GM18858 (cell line): Measurements from ENCODE around the gene AHSG.
"Not testable (repeated sequence)": the region's sequence is repeated elsewhere in the genome, so short reads cannot be mapped to it uniquely, and the experiment has no call there.

Experiments
- ATAC-seq: cut with Tn5 transposase; IDR thresholded peaks from one replicate; pipeline ENCODE4 v1.9.1; 2021; ENCODE audit not compliant: unreplicated experiment

The AHSG gene

GRCh38 chr3:186614597-186615483 is 2.0 kb downstream of the AHSG start:
- ATAC-seq: peak; percentile 58

DNA sequence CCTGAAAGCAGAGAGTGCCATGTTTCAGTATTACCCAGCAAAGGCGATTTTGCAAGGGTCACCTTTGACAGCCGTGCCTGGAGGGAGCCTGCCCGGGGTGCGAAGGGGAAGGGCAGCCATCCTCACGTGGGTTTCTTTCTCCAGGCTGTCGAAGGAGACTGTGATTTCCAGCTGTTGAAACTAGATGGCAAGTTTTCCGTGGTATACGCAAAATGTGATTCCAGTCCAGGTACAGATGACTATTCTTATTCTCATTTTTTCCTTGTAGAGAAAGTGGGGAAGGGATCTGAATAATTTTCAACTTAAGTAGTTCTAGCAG is 3.4 kb downstream of the AHSG start:
- ATAC-seq: no peak

DNA sequence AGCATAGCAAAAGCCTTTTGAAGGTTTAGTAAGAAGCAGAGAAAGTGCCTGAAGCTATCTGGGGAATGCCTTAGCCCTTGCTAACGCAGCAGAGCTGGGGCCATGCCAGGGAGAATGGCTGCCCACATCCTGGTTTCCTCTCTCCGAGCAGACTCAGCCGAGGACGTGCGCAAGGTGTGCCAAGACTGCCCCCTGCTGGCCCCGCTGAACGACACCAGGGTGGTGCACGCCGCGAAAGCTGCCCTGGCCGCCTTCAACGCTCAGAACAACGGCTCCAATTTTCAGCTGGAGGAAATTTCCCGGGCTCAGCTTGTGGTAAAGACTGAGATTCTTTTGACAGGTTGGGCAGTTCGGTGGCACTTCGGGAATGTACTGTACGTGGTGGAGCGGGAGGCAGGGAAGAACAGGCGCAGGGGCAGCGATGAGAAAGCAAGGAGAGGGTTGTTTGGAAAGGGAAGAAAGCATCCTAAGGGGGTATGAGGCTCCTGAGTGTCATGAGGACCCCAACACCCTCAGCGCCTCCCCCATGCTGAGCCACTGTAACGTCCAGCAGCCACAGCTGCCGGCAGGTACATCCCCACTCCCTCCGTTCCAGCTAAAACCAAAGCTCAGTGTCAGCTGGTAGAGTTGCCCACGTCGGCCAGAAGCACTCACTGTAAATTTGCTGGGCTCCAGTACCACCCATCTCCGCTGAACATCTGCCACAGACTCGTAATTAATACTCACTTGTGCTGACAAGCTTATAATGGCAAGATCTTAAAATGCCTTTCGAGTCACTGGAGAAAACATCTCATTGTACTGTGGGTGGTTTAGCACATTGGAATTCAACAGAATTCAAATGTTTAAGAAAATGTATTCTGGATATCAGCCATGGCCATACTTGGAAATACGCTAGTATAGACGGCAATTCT is 4.4 kb downstream of the AHSG start:
- peak; percentile 81 for ATAC-seq

DNA sequence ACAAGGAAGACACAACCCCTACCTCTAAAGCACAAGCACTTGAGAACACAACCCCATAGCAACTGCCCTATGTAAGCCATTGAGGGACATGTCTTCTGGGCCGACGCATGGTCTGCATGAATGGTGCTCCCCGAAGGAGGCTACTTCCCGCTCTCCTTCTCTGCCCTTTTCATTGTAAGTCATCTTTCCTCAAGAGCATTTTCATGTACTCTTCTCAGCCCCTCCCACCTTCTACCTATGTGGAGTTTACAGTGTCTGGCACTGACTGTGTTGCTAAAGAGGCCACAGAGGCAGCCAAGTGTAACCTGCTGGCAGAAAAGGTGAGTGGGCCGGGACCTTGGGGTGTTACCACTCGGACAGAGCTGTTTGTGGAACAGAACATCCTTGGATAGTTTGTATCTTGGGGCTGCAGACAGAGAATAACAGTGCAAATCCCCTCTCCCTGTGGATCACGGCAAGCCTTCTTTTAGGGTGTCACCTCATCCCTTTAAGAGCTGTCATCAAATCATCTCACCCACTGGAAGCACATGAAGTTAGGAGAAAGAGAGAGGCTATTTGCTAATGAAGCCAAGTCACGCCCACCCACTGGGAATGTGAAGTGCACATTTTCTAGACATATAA is 5.6 kb downstream of the AHSG start:
- no peak for ATAC-seq

GRCh38 chr3:186619787-186620212 is 6.9 kb downstream of the AHSG start:
- no peak for ATAC-seq

- no peak for ATAC-seq
These were observed 7.6 kb downstream of the AHSG start for GRCh38 chr3:186620213-186621092.

DNA sequence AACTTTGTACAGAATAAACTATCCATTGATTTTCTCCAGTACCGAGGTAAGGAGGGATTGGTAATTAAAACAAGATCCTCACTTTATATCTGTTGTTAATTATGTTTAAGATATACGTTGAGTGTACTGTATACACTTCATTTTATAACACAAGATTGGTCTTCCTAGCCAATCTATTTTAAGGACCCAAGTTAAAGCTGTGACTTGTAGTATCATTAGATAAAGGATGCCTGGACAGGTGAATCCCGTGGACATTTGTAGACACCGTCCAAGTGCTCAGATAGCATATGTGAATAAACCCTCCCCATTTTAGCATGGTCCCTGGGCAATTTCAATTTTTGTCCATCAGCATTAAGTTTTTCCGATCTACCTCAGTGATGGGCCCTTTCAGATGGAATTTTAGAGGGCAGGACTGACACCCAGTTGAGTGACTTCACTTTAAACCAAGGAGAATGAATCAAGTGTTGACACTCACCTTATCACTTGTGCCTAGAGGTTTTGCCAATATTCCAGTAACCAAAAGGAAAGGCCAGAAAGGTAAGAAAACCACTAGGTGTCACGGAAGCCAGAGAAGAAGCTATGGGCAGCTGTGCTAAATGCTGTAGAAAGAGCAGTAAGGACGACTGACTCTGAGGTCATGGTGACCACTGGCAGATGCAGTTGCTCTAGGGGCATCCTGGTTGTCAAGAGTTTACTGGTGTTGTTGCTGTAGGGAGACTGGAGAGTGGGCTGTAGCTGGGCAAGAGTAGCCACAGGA is 9.2 kb downstream of the AHSG start:
- no peak for ATAC-seq

- no peak for ATAC-seq
These were observed 9.9 kb downstream of the AHSG start for GRCh38 chr3:186622651-186623310.

- no peak for ATAC-seq
These were observed 11.7 kb downstream of the AHSG start for GRCh38 chr3:186624598-186624997.

DNA sequence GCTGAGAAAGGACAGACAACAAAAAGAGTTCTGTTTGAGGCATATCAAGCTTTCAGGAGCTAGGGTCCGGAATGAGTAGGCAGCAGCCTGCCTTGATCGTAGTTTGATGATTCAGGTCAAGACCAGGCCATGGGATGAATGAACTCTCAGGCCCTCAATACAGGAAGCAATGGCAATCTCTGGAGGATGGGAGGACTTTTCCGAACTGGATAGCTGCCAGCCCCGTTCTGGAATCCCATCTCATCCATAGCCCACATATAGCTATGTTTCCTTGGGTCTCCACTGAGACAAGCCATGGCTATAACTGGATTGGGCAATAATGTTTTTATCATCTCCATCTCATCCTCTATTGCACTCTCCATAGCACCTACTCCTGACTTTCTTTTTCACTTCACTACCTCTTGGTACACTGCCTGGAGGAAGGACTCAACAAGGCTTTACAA is 12.8 kb downstream of the AHSG start:
- no peak for ATAC-seq

DNA sequence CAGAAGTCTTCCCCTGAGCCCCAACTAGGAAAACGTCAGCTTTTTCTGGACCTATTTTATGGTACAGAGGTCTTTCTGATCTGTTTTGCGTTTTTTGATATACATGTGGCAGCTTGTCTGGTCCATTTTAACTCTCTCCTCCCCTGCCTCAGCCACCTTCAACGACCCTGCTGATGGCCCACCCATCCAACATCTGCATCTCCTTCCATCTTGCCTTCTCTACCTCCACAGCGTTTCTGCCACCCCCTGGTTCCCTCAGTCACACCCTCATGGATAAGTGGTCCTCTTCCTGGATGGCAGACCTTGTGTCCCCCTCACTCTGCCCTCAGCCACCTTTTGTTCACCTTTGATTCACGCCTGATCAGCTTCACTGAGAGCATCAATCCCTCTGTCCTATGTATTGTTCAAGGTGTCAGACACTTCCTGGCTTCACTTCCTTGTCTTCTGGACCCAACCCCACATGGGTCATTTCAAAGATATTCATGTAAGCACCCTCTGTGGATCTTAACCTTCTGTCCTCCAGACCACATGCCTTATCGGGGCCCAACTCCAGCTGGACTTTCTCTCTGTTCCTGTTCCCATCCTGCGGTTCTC is 13.5 kb downstream of the AHSG start:
- no peak for ATAC-seq

DNA sequence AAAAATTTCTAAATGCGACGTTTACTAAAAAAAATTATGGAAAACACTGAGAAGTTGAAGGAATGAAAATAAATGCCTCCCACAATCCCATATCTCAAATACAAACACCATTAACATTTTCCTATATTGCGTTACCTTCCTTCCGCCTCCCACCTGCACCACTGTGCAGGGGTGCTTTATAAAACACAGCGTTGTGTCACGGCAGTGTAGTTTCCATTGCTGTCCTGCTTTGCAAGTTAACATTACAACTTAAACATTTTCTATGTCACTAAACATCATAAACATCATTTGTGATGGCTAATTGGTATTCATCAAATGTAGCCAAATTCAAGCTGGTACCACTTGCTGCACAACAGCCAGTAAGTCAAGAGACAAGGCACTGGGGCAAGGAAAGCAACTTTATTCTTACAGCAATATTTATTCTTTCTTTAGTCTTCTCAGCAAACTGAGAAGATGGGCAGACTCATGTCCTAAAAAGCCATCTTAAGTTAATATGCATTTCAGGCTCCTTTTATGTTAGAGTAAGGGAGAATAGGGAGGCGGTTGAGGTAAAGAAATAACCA is 15.1 kb downstream of the AHSG start:
- ATAC-seq: no peak

- ATAC-seq: no peak
These were observed 15.9 kb downstream of the AHSG start for GRCh38 chr3:186628756-186629155.

DNA sequence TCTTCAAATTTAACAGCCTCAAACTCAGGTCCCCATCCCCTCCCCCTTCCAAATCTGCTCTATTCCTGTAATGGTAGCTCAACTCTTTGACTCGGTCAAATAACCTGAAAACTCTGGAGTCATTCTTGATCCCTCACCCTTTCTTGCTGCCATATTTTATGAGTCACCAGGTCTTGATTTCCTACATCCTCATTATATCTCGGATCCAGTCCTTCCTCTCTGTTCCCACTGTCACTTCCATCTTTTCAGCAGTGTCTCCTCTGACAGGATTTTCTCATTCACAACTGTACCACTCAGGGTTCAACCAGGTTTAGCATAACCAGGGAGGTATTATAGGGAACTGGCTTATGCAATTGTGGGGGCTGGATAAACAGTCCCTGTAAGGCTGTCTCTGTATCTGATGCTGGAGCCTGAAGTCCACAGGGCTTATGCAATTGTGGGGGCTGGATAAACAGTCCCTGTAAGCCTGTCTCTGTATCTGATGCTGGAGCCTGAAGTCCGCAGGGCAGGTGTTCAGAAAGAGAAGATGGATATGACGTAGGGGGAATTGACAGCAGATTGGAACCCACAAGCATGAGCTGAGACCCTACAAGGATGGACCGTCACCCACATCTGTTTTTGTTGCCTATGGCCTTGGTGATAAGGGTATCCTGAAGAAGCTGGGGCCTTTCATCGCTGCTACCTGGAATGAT is 18.2 kb downstream of the AHSG start:
- no peak for ATAC-seq

DNA sequence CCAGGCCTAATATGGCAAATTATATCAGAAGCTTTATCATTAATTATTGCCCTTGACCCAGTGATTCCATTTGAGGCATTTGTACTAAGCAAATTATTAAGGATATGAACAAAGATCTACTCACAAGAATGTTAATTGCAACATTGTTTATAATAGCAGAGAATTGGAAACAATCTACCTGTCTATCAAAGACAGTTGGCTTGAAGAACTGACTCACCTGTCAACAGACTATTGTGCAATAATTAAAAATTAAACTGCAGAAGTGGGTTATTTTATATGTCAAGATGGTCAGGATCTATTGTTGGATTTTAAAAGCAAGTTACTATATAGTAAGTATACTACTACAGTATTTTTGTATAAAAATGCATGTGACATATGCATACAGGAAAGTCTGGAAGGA is 20.6 kb downstream of the AHSG start:
- ATAC-seq: no peak

DNA sequence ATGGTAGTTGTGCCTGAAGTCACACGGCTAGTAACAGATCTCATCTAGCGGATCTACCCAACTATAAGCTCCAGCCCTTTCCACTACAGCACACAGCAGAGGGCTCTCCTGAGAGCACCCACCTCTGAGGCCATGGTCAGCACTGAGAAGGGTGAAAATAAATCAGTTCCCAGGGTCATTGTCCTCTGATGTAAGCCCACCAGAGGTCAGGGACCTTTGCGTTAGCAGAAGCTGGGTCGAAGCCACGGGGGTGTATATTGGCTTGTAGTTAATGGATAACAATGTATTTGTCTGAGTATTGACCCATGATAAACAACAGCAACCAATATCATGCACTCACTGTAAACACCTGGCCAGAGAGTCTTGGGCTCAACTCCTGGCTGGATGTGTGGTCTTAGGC is 21.3 kb downstream of the AHSG start:
- not testable (repeated sequence) for ATAC-seq

DNA sequence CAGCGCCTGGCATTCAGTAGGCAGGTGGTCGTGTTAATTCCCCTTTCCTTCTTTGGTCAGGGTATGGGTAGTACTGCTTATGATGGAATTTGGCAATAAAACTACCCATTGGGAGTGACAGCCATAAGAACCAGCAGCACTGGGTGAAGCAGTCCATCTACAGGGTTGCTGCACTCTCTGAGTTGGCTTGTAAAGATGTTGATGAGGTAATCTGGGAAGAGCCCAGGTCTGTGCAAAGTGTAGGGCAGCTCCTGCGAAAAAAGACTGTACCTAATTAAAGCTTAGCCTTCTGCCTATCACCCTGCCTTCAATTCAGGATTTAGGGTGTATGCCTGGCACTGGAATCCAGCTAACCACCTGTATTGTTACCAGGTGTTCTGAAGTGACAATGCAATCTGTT is 22.7 kb downstream of the AHSG start:
- no peak for ATAC-seq

DNA sequence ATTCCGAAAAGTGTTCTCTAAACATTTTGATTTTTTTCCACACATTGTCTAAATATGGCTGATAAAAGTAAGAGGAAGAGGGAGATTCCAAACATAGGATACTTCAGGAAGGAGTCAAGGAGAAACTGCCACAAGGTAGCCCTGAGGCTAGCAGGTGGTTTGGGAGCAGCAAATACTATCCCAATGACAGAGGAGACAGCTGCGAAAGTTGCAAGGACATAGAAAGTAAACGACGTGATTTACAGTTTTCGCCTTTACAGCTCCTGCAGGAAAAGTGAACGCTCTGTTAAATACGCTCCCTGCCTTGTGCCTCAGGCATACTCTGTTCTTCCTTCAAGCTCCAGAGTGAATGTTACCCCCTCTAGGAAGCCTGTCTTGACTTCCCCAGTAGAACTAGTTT is 23.7 kb downstream of the AHSG start:
- ATAC-seq: no peak
